Measurements from ENCODE around the gene SMIM33. TPM values are rescaled to one million over a fixed set of nuclear protein-coding genes. Genes with fewer than 3 reads are reported as not detected.
A peak's percentile ranks its signal among the peaks of the same experiment; 100 is the strongest.
"Not testable (repeated sequence)": the region's sequence is repeated elsewhere in the genome, so short reads cannot be mapped to it uniquely, and the experiment has no call there.

SMIM33 gene
- total RNA-seq, 2 experiments from 2014 or later: 2.0 to 2.3 TPM

- Mint-ChIP-seq H3K27ac (peak overlapping the region; percentile 80), H3K4me3 (peak overlapping the region; percentile 3), H3K36me3 (ENCODE audit: low read depth) (peaks cover 62% of the 10 kb centered on the region), H3K4me1 (peaks cover 88% of the 10 kb centered on the region), H3K9me3 (no peaks in the 10 kb centered on the region), H3K27me3 (no peaks in the 10 kb centered on the region)
- CTCF ChIA-PET: interaction anchor here (0.6 to 3.0 kb wide), 5 partner anchors 7 to 53 kb away, joined by 3 to 10 read pairs (median 3); partner anchors contain the start of gene STING1
- no peak for DNase-seq
- POLR2A ChIA-PET: interaction anchor here (1.4 to 2.9 kb wide), 6 partner anchors 8 to 71 kb away, joined by 3 to 20 read pairs (median 4); partner anchors contain the start of gene SPATA24
These were observed 4.3 kb downstream of the SMIM33 start for GRCh38 chr5:139474890-139475791.

- H3K4me1 Mint-ChIP-seq: peaks cover 88% of the 10 kb centered on the region
- peak overlapping the region; percentile 80 for H3K27ac Mint-ChIP-seq
- peaks cover 71% of the 10 kb centered on the region for H3K36me3 Mint-ChIP-seq (ENCODE audit: low read depth)
- no peak for DNase-seq
- H3K4me3 Mint-ChIP-seq: no peak overlapping the region
- no peaks in the 10 kb centered on the region for H3K9me3 Mint-ChIP-seq
- no peaks in the 10 kb centered on the region for H3K27me3 Mint-ChIP-seq
- ChIA-PET CTCF (interaction anchor here (1.0 to 3.0 kb wide), 4 partner anchors 18 to 54 kb away, joined by 3 to 10 read pairs (median 5); no protein-coding TSS in a partner anchor), POLR2A (interaction anchor here (0.9 to 2.9 kb wide), 9 partner anchors 9 to 85 kb away, joined by 3 to 20 read pairs (median 4); partner anchors contain the start of genes SPATA24 and UBE2D2)
These were observed 5.2 kb downstream of the SMIM33 start for GRCh38 chr5:139475865-139476617.

GRCh38 chr5:139478657-139479423 lies 8.0 kb downstream of the SMIM33 start:
- H3K4me3 Mint-ChIP-seq: peak overlapping the region; percentile 54
- DNase-seq, H3K9me3 Mint-ChIP-seq, H3K27me3 Mint-ChIP-seq: not testable (repeated sequence)
- CTCF ChIA-PET: interaction anchor here (0.6 to 1.9 kb wide), 4 partner anchors 33 to 225 kb away, joined by 3 to 13 read pairs (median 5); no protein-coding TSS in a partner anchor
- peaks cover 75% of the 10 kb centered on the region for H3K36me3 Mint-ChIP-seq (ENCODE audit: low read depth)
- POLR2A ChIA-PET: interaction anchor here (1.0 to 2.0 kb wide), 6 partner anchors 8 to 82 kb away, joined by 3 to 6 read pairs (median 4); partner anchors contain the start of genes DNAJC18, SMIM33 and UBE2D2
- peak overlapping the region; percentile 70 for H3K27ac Mint-ChIP-seq
- H3K4me1 Mint-ChIP-seq: peaks cover 75% of the 10 kb centered on the region

- not testable (repeated sequence) for DNase-seq, H3K9me3 Mint-ChIP-seq, H3K27ac Mint-ChIP-seq, H3K27me3 Mint-ChIP-seq, H3K4me3 Mint-ChIP-seq
- Mint-ChIP-seq H3K4me1 (peaks cover 67% of the 10 kb centered on the region), H3K36me3 (ENCODE audit: low read depth) (peaks cover 68% of the 10 kb centered on the region)
- ChIA-PET CTCF (interaction anchor here (0.6 to 3.7 kb wide), 8 partner anchors 32 to 225 kb away, joined by 3 to 46 read pairs (median 5); no protein-coding TSS in a partner anchor), POLR2A (interaction anchor here (0.6 to 3.8 kb wide), 6 partner anchors 9 to 280 kb away, joined by 3 to 32 read pairs (median 5); partner anchors contain the start of genes DNAJC18 and SMIM33)
These were observed 8.9 kb downstream of the SMIM33 start for GRCh38 chr5:139479729-139480128.

GRCh38 chr5:139481122-139481533 lies 10.3 kb downstream of the SMIM33 start:
- H3K9me3 Mint-ChIP-seq: no peaks in the 10 kb centered on the region
- POLR2A ChIA-PET: interaction anchor here (0.9 to 3.8 kb wide), 19 partner anchors 9 to 187 kb away, joined by 3 to 63 read pairs (median 22); partner anchors contain the start of genes DNAJC18, ECSCR, PAIP2 and SMIM33
- CTCF ChIA-PET: interaction anchor here (0.9 to 3.7 kb wide), 9 partner anchors 10 to 81 kb away, joined by 6 to 46 read pairs (median 14); partner anchors contain the start of genes DNAJC18 and SMIM33

GRCh38 chr5:139481580-139482049 lies 10.8 kb downstream of the SMIM33 start:
- POLR2A ChIA-PET: interaction anchor here (0.7 to 3.8 kb wide), 28 partner anchors 9 to 187 kb away, joined by 3 to 63 read pairs (median 10); partner anchors contain the start of genes DNAJC18, ECSCR, MZB1 and PAIP2
- Mint-ChIP-seq H3K27me3 (no peaks in the 10 kb centered on the region), H3K4me3 (peak overlapping the region; percentile 96), H3K36me3 (ENCODE audit: low read depth) (peaks cover 52% of the 10 kb centered on the region), H3K4me1 (peaks cover 51% of the 10 kb centered on the region), H3K27ac (peak overlapping the region; percentile 98), H3K9me3 (no peaks in the 10 kb centered on the region)
- DNase-seq: no peak
- CTCF ChIA-PET: interaction anchor here (0.6 to 3.7 kb wide), 19 partner anchors 8 to 284 kb away, joined by 3 to 46 read pairs (median 6); partner anchors contain the start of genes DNAJC18 and SMIM33

More at GRCh38 chr5:139481122-139481533, 10.3 kb downstream of the SMIM33 start:
- Mint-ChIP-seq H3K4me1 (peaks cover 55% of the 10 kb centered on the region), H3K27me3 (no peaks in the 10 kb centered on the region), H3K4me3 (peak overlapping the region; percentile 96), H3K27ac (peak overlapping the region; percentile 98), H3K36me3 (ENCODE audit: low read depth) (peaks cover 57% of the 10 kb centered on the region)
- peak; percentile 53 for DNase-seq

GRCh38 chr5:139482050-139482889 lies 11.5 kb downstream of the SMIM33 start, which contains the start of gene STING1:
Gene STING1 (minus strand): TSS chr5:139482758. CDS start chr5:139481704, 1,054 bp downstream.
- Mint-ChIP-seq H3K4me1 (peaks cover 45% of the 10 kb centered on the region), H3K36me3 (ENCODE audit: low read depth) (peaks cover 45% of the 10 kb centered on the region), H3K27ac (peak within 1 kb of the TSS; percentile 98), H3K27me3 (no peaks in the 10 kb centered on the region), H3K9me3 (no peaks in the 10 kb centered on the region), H3K4me3 (peak within 1 kb of the TSS; percentile 96)
- ChIA-PET POLR2A (interaction anchor here (0.7 to 3.8 kb wide), 31 partner anchors 8 to 912 kb away, joined by 3 to 63 read pairs (median 6); partner anchors contain the start of genes DNAJC18, ECSCR, MZB1 and PAIP2), CTCF (interaction anchor here (0.6 to 3.7 kb wide), 20 partner anchors 8 to 283 kb away, joined by 3 to 46 read pairs (median 6); partner anchors contain the start of genes DNAJC18 and SMIM33)
- DNase-seq: peak; percentile 67

- peaks cover 39% of the 10 kb centered on the region for H3K36me3 Mint-ChIP-seq (ENCODE audit: low read depth)
- POLR2A ChIA-PET: interaction anchor here (0.7 to 3.8 kb wide), 26 partner anchors 8 to 913 kb away, joined by 3 to 63 read pairs (median 13); partner anchors contain the start of genes DNAJC18, ECSCR, PAIP2 and PROB1
These were observed 12.0 kb downstream of the SMIM33 start for GRCh38 chr5:139482890-139483208.

GRCh38 chr5:139486201-139486600 lies 15.4 kb downstream of the SMIM33 start:
- peaks cover 23% of the 10 kb centered on the region for H3K4me1 Mint-ChIP-seq
- H3K36me3 Mint-ChIP-seq (ENCODE audit: low read depth): peaks cover 12% of the 10 kb centered on the region
- no peak for DNase-seq
- no peak overlapping the region for H3K4me3 Mint-ChIP-seq
- no peak overlapping the region for H3K27ac Mint-ChIP-seq
- ChIA-PET POLR2A (no interaction called here), CTCF (no interaction called here)
- H3K27me3 Mint-ChIP-seq: no peaks in the 10 kb centered on the region
- no peaks in the 10 kb centered on the region for H3K9me3 Mint-ChIP-seq

More at GRCh38 chr5:139482890-139483208, 12.0 kb downstream of the SMIM33 start:
- peaks cover 40% of the 10 kb centered on the region for H3K4me1 Mint-ChIP-seq
- H3K27ac Mint-ChIP-seq: peak overlapping the region; percentile 98
- not testable (repeated sequence) for DNase-seq, H3K9me3 Mint-ChIP-seq, H3K27me3 Mint-ChIP-seq
- CTCF ChIA-PET: interaction anchor here (1.0 to 3.7 kb wide), 16 partner anchors 9 to 90 kb away, joined by 3 to 46 read pairs (median 6); partner anchors contain the start of genes DNAJC18 and SMIM33
- peak overlapping the region; percentile 96 for H3K4me3 Mint-ChIP-seq

GRCh38 chr5:139488260-139488659 lies 17.5 kb downstream of the SMIM33 start:
- H3K4me3 Mint-ChIP-seq: no peak overlapping the region
- H3K27ac Mint-ChIP-seq: no peak overlapping the region
- ChIA-PET CTCF (interaction anchor here (0.8 to 2.0 kb wide), 4 partner anchors 9 to 73 kb away, joined by 3 to 6 read pairs (median 4); no protein-coding TSS in a partner anchor), POLR2A (interaction anchor here (1.0 to 2.5 kb wide), 2 partner anchors 20 to 49 kb away, joined by 3 to 6 read pairs; partner anchors contain the start of gene DNAJC18)
- H3K4me1 Mint-ChIP-seq: peaks cover 24% of the 10 kb centered on the region
- H3K9me3 Mint-ChIP-seq: no peaks in the 10 kb centered on the region
- no peaks in the 10 kb centered on the region for H3K27me3 Mint-ChIP-seq
- H3K36me3 Mint-ChIP-seq (ENCODE audit: low read depth): no peaks in the 10 kb centered on the region
- no peak for DNase-seq
